Peyer's patch (tissue), 4 donors: ENCODE results near the gene NDUFA11.
"Not testable (repeated sequence)": the region's sequence is repeated elsewhere in the genome, so short reads cannot be mapped to it uniquely, and the experiment has no call there.

Experiments used
- POLR2A ChIP-seq, 2 donors: fragments of 450-650 bp; IDR thresholded peaks; one replicate each; pipeline ENCODE4 v1.5.1; 2017; ENCODE audit warnings: antibody characterized with exemption in 2 of 2, mild to moderate bottlenecking in 2 of 2, moderate library complexity in 2 of 2
- TF ChIP-seq, protein P1 (sequence below), 6 experiments: fragments of 450-650 bp in 4 of 6; fragments of 200-600 bp in 2 of 6; sonication (generic) in 1 of 6; IDR thresholded peaks; one replicate each; pipeline ENCODE4 v1.5.1; 2017 to 2019; ENCODE audit warnings: antibody characterized with exemption in 6 of 6, mild to moderate bottlenecking in 3 of 6, moderate library complexity in 1 of 6

DNA sequence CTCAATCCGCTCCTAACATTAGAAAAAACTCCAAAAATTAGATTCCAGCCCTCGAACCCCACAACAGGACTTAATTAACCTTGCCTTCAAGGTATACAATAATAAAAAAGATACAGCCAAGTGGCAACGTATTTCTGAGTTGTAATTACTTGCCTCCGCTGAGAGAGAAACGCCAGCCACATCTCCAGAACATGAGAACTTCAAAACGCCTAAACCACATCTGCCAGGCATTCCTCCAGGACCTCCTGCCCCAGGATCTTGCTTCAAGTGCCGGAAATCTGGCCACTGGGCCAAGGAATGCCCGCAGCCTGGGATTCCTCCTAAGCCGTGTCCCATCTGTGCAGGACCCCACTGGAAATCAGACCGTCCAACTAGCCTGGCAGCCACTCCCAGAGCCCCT lies 49.5 kb downstream of the NDUFA11 start:
- TF ChIP-seq, protein P1, sequence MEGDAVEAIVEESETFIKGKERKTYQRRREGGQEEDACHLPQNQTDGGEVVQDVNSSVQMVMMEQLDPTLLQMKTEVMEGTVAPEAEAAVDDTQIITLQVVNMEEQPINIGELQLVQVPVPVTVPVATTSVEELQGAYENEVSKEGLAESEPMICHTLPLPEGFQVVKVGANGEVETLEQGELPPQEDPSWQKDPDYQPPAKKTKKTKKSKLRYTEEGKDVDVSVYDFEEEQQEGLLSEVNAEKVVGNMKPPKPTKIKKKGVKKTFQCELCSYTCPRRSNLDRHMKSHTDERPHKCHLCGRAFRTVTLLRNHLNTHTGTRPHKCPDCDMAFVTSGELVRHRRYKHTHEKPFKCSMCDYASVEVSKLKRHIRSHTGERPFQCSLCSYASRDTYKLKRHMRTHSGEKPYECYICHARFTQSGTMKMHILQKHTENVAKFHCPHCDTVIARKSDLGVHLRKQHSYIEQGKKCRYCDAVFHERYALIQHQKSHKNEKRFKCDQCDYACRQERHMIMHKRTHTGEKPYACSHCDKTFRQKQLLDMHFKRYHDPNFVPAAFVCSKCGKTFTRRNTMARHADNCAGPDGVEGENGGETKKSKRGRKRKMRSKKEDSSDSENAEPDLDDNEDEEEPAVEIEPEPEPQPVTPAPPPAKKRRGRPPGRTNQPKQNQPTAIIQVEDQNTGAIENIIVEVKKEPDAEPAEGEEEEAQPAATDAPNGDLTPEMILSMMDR (IDR thresholded peaks at IDR 0.05): not testable (repeated sequence)
- TF ChIP-seq POLR2A (IDR thresholded peaks at IDR 0.05): not testable (repeated sequence)
